NCI-H1048 (cell line): ENCODE measurements around the gene ORAI3.

Source experiments
- DNase-seq: peaks from one replicate; lab custom pipeline; 2025; lab: John Stamatoyannopoulos, UW

ORAI3 gene

GRCh38 chr16:30992276-30992780 is 43.5 kb downstream of the ORAI3 start:
- no peak for DNase-seq

DNA sequence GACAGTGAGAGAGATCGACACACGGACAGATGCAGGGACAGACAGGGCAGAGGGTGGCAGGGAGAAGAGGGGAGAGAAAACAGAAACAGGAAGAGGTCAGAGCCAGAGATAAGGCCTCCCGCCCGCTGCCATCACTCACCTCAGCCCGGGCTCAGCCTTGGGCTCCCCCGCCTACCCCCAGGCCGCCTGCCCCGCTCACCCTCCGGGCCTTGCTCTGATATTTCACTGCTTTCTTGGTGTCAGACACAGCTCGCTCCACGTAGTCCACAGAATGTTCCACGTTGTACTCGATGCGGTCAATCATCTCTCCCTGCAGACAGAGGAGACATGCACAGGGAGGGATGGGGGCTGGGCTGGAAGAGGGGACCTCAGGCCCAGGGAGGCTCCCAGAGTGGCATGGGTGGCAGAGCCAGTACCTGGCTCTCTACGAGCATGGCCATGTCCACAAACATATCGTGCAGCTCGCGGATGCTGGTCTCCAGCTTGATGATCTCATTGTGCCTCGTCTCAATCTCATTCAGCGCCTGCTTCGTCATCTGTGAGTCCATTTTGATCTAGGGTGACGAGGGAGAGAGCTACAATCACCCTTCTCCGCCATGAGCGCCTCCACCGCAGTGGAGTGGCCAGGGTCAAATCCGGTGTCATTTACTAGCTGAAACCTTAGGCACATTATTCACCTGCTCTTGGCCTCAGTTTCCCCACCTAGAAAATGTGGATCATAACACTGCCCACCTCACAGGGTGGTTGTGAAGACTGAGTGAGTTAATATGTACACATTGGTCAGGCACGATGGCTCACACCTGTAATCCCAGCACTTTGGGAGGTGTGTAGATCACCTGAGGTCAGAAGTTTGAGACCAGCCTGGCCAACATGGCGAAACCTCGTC is 44.3 kb downstream of the ORAI3 start:
- no peak for DNase-seq

GRCh38 chr16:30995927-30996323 is 47.1 kb downstream of the ORAI3 start:
- DNase-seq = no peak

DNA sequence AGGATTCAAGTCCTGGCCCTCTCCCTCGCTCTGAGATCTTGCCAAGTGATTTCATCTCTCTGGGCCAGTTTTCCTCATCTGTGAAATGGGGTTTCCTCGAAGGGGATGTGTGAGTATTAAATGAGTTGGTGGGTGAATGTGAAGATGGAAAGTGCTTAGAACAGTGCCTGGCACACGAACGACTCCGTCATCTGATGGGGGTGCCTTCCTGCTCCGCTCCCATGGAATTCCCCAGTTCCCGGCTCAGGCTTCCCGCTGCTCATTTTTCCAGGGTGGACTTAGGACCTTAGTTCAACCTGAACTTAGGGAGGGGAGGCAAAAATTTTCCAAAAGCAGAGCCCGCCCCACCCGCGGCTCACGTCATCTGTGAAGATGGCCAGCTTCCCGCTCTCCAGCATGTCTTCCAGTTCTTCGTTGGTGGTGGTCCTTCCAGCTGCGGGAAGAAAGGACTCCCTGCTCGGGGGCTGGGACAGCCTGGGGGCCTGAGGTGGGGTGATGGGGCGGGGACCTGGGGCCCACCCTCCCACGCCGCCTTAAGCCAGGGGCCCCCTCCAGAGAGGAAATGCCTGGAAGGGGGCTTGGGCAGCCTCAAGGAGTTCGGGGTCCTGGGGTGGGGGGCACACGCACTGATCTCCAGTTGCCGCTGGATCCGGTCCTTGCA is 47.6 kb downstream of the ORAI3 start:
- DNase-seq = no peak

GRCh38 chr16:30996985-30997724 is 48.3 kb downstream of the ORAI3 start:
- no peak for DNase-seq

DNA sequence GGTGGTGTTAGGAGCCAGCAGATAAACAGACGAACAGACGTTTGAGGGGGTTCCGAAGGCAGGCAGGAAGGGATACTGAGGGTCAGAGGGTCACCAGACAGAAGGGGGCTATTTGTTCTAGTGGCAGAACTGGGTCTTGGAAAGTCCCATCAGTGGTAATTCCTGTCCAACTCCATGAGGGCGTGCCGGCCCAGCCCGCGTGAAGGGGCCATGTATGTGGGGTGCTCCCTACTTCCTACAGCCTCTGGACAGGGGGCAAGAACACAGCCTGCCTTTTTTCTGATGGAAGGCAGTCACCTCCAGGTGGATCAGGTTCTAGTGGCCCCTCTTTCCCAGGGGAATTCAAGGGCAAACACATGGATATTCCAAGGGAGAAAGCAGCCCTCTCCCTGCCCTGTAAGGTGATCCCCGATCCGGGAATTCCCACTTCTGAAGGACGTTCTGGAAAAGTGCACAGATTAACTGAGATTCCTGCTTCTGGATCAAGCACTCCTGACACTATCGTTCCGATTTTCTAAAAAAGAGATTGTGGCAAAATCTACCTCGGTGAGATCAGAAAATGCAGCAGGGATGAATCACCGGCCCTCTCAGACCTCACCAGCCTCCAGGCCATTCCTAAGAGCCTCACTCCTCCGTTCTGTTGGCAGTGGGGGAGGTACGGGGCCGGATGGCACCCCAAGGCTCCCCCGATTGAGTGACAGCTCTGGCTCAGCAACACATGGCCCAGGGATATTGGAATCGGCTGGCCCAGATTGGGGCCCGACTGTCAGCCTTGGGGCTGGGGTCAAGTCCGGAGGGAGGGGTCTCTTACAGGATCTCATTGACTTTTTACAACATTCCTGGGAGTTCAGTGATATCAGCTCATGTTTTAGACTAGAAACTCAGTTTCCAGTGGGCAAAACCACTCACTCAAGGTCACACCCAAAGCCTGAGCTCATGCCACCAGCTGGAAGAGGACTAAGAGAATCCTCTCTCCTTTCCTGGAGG is 49.1 kb downstream of the ORAI3 start:
- DNase-seq = no peak

- no peak for DNase-seq
Observed at GRCh38 chr16:30998852-30999761, 50.2 kb downstream of the ORAI3 start.

- DNase-seq = no peak
Observed at GRCh38 chr16:31000671-31001382, 52.0 kb downstream of the ORAI3 start.

- no peak for DNase-seq
Observed at GRCh38 chr16:31001507-31002249, 52.8 kb downstream of the ORAI3 start.

DNA sequence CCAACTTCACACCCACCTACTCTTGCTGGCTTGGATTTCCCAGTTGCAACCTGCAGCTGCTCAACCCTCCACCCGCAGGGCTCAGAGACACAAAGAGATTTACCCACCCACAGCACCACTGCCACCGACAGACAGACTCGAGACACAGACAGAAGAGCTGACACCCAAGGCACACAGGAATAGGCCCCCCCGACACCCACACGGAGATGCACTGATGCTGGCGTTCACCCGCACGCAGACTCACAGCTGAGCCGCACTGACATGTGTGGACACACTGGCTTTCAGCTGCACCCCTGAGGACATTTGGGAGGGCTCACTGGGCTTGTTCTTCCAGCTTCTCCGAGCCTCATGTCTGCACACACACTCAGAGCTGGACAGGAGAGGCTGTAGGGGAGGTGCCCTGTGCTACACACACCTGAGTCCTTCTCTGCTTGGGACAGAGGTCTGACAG is 53.4 kb downstream of the ORAI3 start:
- no peak for DNase-seq

- no peak for DNase-seq
Observed at GRCh38 chr16:31002862-31003341, 54.0 kb downstream of the ORAI3 start.

DNA sequence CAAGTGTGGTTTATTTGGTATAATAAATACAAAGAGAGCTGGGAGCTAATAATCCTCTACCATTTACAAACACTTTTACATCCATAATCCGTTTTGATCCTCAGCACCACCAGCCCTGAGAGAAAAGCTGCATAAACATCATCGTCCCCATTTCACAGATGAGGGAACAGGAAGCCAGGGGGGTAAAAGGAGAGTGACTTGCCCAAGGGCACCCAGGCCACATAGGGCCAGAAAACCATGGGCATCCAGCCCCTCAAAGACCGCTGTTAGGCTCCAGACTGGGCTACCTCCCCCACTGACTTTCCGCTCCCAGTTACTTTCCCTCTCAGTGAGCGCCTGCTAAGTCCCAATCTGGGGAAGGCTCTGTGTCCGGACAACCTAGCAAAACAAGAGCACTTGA is 54.9 kb downstream of the ORAI3 start:
- DNase-seq = no peak
